ENCODE results near the gene DLG2. TPM values are rescaled to one million over a fixed set of nuclear protein-coding genes. Genes with fewer than 3 reads are reported as not detected.

Gene DLG2
- total and polyA plus RNA-seq, 2 of the 4 experiments (the other 2 are of a cell fraction) = 0.31 to 0.36 TPM

DNA sequence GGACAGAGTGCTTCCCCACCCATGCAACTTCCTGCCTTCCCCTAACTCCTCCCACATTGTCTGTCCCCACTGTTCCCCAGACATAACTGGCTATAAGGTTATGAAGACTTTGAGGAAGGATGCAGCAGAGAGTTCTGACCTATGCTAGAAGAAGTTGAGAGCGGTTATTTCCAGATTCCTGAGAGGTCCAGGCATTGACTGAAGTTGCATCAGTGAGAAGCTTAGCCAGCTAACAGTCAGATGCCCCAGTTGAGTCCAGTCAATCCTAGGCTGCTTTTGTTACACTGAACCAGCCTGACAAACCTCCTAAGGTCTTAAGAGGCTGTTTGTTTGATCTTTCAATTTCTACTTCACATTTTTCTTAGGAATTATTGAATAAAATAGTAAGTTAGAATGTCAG is 1403.1 kb downstream of the DLG2 start:
- H4K20me1 ChIP-seq (ENCODE audit: insufficient read depth, low read length) = no peaks in the 10 kb centered on the region
- H3K4me1 ChIP-seq (ENCODE audit: control insufficient read depth, insufficient read depth, low read length) = no peaks in the 10 kb centered on the region
- H3K36me3 ChIP-seq (ENCODE audit: control insufficient read depth, insufficient read depth, low read length) = no peaks in the 10 kb centered on the region
- no peak overlapping the region for H3K18ac ChIP-seq (ENCODE audit: low read depth, low read length)
- no peak overlapping the region for H2AFZ ChIP-seq (replicated peaks; ENCODE audit: low read length, poor library complexity)
- in situ Hi-C loops (cut with MboI; ENCODE audit: low sequenced_read_pairs) (no loop called here), intact Hi-C loops (cut with micrococcal nuclease) (no loop called here), dilution Hi-C loops (cut with HindIII; ENCODE audit: low sequenced_read_pairs, unreplicated experiment) (no loop called here)
- no peak overlapping the region for H3K9ac ChIP-seq (ENCODE audit: low read depth, low read length)
- H3K23ac ChIP-seq (ENCODE audit: low read depth, low read length) = no peak overlapping the region
- no peak overlapping the region for H3K27ac ChIP-seq (ENCODE audit: insufficient read depth, low read length)
- H3K79me1 ChIP-seq (ENCODE audit: low read depth in 1 of 2, low read length in 2 of 2) = no peaks in the 10 kb centered on the region
- H2AK5ac ChIP-seq (ENCODE audit: low read depth, low read length) = no peak overlapping the region
- ATAC-seq (ENCODE audit: low read depth) (no peak), DNase-seq (no peak)
- H3K56ac ChIP-seq (ENCODE audit: extremely low read depth, insufficient read depth, low read length) = no peak overlapping the region
- H3K4me2 ChIP-seq (ENCODE audit: low read depth, low read length) = no peak overlapping the region
- H4K8ac ChIP-seq (ENCODE audit: low read depth in 2 of 2, low read length in 2 of 2) = no peak overlapping the region
- no peaks in the 10 kb centered on the region for H3K9me3 ChIP-seq (ENCODE audit: control insufficient read depth, insufficient read depth, low read length)
- no peak overlapping the region for H4K5ac ChIP-seq (ENCODE audit: low read depth, low read length)
- no peak overlapping the region for H2BK15ac ChIP-seq (ENCODE audit: low read depth, low read length)
- TF ChIP-seq BHLHE40 (IDR thresholded peaks at IDR 0.05; ENCODE audit: low read depth, low read length) = no peak
- TF ChIP-seq RFX5 (IDR thresholded peaks at IDR 0.05; ENCODE audit: low read depth, low read length) = no peak
- TF ChIP-seq FOS (IDR thresholded peaks at IDR 0.05; ENCODE audit: low read depth, low read length) = no peak
- no peak for TF ChIP-seq CHD1 (IDR thresholded peaks at IDR 0.05; ENCODE audit: low read depth, low read length)
- no peak for TF ChIP-seq MAZ (IDR thresholded peaks at IDR 0.05; ENCODE audit: borderline replicate concordance, low read depth, low read length)
- TF ChIP-seq, protein P1, sequence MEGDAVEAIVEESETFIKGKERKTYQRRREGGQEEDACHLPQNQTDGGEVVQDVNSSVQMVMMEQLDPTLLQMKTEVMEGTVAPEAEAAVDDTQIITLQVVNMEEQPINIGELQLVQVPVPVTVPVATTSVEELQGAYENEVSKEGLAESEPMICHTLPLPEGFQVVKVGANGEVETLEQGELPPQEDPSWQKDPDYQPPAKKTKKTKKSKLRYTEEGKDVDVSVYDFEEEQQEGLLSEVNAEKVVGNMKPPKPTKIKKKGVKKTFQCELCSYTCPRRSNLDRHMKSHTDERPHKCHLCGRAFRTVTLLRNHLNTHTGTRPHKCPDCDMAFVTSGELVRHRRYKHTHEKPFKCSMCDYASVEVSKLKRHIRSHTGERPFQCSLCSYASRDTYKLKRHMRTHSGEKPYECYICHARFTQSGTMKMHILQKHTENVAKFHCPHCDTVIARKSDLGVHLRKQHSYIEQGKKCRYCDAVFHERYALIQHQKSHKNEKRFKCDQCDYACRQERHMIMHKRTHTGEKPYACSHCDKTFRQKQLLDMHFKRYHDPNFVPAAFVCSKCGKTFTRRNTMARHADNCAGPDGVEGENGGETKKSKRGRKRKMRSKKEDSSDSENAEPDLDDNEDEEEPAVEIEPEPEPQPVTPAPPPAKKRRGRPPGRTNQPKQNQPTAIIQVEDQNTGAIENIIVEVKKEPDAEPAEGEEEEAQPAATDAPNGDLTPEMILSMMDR (conservative IDR thresholded peaks at IDR 0.05; ENCODE audit: low read depth, low read length) = no peak
- no peak for TF ChIP-seq MXI1 (IDR thresholded peaks at IDR 0.05; ENCODE audit: borderline replicate concordance, low read depth, low read length)
- TF ChIP-seq SMC3 (IDR thresholded peaks at IDR 0.05; ENCODE audit: low read depth, low read length) = no peak
- TF ChIP-seq, protein P2, sequence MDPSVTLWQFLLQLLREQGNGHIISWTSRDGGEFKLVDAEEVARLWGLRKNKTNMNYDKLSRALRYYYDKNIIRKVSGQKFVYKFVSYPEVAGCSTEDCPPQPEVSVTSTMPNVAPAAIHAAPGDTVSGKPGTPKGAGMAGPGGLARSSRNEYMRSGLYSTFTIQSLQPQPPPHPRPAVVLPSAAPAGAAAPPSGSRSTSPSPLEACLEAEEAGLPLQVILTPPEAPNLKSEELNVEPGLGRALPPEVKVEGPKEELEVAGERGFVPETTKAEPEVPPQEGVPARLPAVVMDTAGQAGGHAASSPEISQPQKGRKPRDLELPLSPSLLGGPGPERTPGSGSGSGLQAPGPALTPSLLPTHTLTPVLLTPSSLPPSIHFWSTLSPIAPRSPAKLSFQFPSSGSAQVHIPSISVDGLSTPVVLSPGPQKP (IDR thresholded peaks at IDR 0.05; ENCODE audit: borderline replicate concordance, low read depth, low read length) = no peak
- no peak for TF ChIP-seq CEBPB (IDR thresholded peaks at IDR 0.05; ENCODE audit: low read depth, low read length)
- no peak for TF ChIP-seq NFE2L2 (IDR thresholded peaks at IDR 0.05; ENCODE audit: low read depth, low read length)
- no peak for TF ChIP-seq POLR2A (IDR thresholded peaks at IDR 0.05; ENCODE audit: low read depth, low read length)
- no peak for TF ChIP-seq RCOR1 (IDR thresholded peaks at IDR 0.05; ENCODE audit: insufficient replicate concordance, low read length)
- TF ChIP-seq MAFK (IDR thresholded peaks at IDR 0.05; ENCODE audit: low read depth, low read length) = no peak
- no peak for TF ChIP-seq RAD21 (IDR thresholded peaks at IDR 0.05; ENCODE audit: low read length)
- no peak overlapping the region for H3K4ac ChIP-seq (ENCODE audit: low read depth, low read length)
- POLR2A ChIA-PET (ENCODE audit: unreplicated experiment) = no interaction called here
- CTCF ChIA-PET = no interaction called here
- BruUV-seq (replicated peaks) = no TSS peak
- H3K27me3 ChIP-seq (ENCODE audit: control insufficient read depth, insufficient read depth, low read length) = no peaks in the 10 kb centered on the region
- no CpG with 5 or more reads among the region's 1 CpG for WGBS, 2 experiments (ENCODE audit: extremely low coverage in 2 of 2, insufficient read length in 1 of 2)
- no peaks in the 10 kb centered on the region for H3K9me1 ChIP-seq (ENCODE audit: insufficient read depth, low read length)
- no peak overlapping the region for H2AK9ac ChIP-seq (replicated peaks; ENCODE audit: low read depth, low read length, poor library complexity)
- no peak overlapping the region for H4K91ac ChIP-seq (ENCODE audit: insufficient read depth, low read depth, low read length)
- no peak overlapping the region for H3K14ac ChIP-seq (replicated peaks; ENCODE audit: low read depth, low read length)
- no peak overlapping the region for H2BK20ac ChIP-seq (ENCODE audit: low read depth, low read length)
- H2BK5ac ChIP-seq (ENCODE audit: low read depth, low read length, poor library complexity, severe bottlenecking) = no peak overlapping the region
- no peak overlapping the region for H2BK120ac ChIP-seq (ENCODE audit: low read depth, low read length)
- H3K4me3 ChIP-seq (ENCODE audit: insufficient read depth, low read depth, low read length) = no peak overlapping the region

All from IMR-90 (cell line).